Stimulated activated CD4-positive, alpha-beta T cell treated with anti-CD3 and anti-CD28 coated beads, Interleukin-12 subunit alpha, Interleukin-12 subunit beta, amount 100 ng/mL, for 4 hours (primary cell): ENCODE data around the gene C5AR2.
"Not testable (repeated sequence)": the region's sequence is repeated elsewhere in the genome, so short reads cannot be mapped to it uniquely, and the experiment has no call there.

Experiments
- DNase-seq: peaks from one replicate; pipeline ENCODE4 v3.0.0-alpha.2; 2020

C5AR2 gene

DNA sequence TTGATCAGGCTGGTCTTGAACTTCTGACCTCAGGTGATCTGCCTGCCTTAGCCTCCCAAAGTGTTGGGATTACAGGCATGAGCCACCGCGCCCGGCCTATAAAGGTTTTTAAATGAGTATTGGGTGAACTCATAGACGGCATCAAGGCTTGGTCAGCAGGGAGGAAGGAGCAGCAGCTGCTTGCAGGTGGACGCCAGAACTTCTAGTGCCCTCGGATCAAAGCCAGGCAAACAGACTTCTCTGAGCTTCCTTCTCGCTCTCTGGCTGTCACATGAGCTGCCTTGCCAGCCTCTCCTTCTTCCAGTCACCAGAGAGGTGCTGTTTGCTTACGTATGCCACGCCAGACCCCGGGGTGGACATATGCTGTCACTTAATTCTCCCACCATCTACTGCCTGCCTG is 33.5 kb downstream of the C5AR2 start:
- not testable (repeated sequence) for DNase-seq

GRCh38 chr19:47370045-47370611 is 38.2 kb downstream of the C5AR2 start:
- no peak for DNase-seq

DNA sequence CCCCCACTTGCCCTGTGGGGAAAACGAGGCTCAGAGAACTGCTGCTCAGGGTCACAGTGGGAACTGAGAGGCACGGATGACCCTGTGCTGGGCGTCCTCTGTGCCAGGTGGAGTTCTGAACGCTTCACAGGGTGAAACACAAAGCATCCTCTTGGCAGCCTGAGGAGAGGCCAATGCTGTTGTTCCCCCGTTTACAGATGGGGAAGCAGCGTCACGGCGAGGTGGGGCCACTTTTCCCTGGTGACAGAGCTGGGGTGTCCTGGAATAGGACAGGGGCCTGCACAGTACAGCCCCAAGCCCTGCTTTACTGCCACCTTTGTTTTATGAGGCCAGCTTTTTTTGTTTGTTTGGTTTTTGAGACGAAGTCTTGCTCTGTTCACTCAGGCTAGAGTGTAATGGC is 39.3 kb downstream of the C5AR2 start:
- no peak for DNase-seq

- DNase-seq, result no peak
Measured at GRCh38 chr19:47372603-47373002, 40.6 kb downstream of the C5AR2 start.

- DNase-seq, result no peak
Measured at GRCh38 chr19:47373246-47374240, 41.6 kb downstream of the C5AR2 start.

GRCh38 chr19:47374876-47375693 is 43.1 kb downstream of the C5AR2 start:
- DNase-seq, result no peak

DNA sequence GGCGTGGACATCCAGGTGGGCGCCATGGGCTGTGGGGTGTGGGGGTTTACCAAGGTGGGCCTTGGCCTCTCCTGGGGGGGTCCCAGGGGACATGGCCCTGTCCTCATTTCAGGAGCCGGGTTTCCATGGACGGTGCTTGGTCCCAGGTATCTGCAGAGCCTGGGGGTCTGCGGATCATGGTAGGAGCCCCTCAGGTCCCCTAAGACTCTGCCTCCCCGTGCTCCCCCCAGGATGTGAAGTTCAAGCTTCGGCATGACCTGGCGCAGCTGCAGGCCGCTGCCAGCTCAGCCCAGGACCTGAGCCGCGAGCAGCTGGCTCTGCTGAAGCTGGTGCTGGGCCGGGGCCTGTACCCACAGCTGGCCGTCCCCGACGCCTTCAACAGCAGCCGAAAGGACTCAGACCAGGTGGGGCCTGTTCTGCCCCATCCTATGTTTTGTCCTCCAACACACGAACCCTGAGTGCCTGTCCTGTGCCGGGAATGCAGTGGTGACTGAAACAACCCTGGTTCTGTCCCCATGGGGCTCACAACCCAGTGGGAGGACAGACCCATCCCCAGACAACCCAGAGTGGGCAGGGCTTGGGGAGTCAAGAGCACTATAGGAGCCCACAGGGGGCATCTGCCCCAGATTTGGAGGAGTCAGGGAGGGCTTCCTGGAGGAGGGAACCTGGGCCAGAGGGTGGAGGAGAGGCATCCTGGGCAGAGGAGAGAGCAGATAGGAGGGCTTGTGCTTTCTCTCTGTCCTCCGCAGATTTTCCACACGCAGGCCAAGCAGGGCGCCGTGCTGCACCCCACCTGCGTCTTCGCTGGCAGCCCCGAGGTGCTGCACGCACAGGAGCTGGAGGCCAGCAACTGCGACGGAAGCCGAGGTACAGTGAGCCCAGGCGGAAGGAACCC is 44.0 kb downstream of the C5AR2 start:
- no peak for DNase-seq

- DNase-seq, result no peak
Measured at GRCh38 chr19:47376589-47377144, 44.7 kb downstream of the C5AR2 start.

- no peak for DNase-seq
Measured at GRCh38 chr19:47377208-47377701, 45.3 kb downstream of the C5AR2 start.

DNA sequence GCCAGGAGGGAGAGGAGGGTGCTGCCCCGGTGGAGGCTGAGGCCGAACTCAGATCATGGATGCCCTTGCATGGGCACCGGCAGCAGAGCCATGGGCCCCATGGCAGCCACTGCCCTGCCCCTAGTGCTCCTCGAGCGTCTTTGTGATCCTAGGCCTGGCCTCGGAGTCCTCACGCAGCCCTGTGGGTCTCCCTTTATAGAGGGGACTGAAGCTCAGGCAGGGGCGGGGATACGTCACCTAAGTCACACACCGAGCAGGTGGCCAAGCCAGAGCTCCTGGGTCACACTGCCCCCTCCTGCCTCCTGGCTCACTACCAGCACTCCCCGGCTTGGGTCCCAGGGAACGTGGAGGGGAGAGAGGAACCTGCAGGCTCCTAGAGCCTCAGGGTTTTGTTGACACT is 45.8 kb downstream of the C5AR2 start:
- no peak for DNase-seq

- no peak for DNase-seq
Measured at GRCh38 chr19:47378246-47378645, 46.3 kb downstream of the C5AR2 start.

GRCh38 chr19:47379381-47379938 is 47.5 kb downstream of the C5AR2 start:
- DNase-seq, result no peak

GRCh38 chr19:47380559-47380958 is 48.6 kb downstream of the C5AR2 start:
- DNase-seq, result no peak

- no peak for DNase-seq
Measured at GRCh38 chr19:47381121-47381520, 49.1 kb downstream of the C5AR2 start.

DNA sequence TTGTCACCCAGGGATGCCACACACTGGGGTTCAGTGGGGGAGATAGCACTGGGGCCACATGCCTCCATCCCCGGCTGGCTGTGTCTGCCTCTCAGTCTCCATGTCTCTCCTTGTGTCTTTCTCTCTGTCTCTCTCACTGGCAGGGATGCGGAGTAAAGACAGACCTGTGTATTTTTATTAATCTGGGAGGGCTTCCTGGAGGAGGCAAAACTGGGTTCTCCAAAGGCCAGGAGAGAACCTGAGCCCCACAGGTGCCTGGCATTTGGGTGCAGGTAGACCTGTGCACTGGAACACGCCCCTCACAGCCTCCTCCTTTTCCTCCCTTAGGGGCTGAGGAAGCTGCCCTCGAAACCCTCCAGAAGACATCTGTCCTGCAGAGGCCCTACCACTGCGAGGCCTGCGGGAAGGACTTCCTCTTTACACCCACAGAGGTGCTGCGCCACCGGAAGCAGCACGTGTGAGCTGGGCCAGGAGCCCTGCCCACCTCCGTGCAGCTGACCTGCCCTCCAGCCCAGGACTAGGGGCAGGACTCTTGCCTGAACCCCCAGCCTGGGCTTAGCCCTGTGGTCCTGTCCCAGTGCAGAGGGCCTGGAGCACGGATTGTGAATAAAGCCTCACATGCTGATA is 49.8 kb downstream of the C5AR2 start:
- no peak for DNase-seq

DNA sequence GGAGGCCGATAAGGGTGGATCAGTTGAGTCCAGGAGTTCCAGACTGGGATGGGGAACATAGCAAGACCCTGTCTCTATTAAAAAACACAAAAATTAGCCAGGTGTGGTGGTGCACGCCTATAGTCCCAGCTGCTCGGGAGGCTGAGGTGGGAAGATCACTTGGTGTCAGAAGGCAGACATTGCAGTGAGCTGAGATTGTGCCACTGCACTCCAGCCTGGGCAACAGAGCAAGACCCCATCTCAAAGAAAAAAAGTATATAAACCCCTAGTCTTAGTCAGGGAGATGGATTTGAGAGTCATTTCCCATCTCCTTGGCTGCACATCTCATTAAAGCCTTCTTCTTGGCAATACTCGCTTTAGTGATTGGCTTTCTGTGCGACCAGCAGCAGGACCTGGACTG is 51.9 kb downstream of the C5AR2 start:
- not testable (repeated sequence) for DNase-seq

GRCh38 chr19:47384533-47384932 is 52.6 kb downstream of the C5AR2 start:
- DNase-seq, result not testable (repeated sequence)

GRCh38 chr19:47386582-47386981 is 54.6 kb downstream of the C5AR2 start:
- DNase-seq, result not testable (repeated sequence)

DNA sequence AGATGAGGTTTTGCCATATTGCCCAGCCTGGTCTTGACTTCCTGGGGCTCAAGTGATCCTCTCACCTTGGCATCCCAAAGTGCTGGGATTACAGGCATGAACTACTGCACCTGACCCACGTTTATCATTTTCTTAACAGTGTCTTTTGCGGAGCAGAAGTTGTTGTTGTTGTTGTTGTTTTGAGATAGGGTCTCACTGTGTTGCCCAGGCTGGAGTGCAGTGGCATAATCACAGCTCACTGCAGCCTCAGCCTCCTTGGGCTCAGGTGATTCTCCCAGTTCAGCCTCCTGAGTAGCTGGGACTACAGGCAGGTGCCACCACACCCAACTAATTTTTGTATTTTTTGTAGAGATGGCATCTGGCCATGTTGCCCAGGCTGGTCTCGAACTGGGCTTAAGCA is 55.6 kb downstream of the C5AR2 start:
- DNase-seq, result not testable (repeated sequence)

DNA sequence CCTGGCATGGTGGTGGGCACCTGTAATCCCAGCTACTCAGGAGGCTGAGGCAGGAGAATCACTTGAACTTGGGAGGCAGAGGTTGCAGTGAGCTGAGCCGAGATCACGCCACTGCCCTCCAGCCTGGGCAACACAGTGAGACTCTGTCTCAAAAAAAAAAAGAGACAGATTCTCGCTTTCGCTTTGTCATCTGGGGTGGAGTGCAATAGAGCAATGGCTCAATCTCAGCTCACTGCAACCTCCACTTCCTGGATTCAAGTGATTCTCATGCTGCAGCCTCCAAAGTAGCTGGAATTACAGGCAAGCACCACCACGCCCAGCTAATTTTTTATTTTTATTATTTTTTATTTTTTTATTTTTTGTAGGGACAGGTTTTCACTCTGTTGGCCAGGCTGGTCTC is 56.7 kb downstream of the C5AR2 start:
- not testable (repeated sequence) for DNase-seq

GRCh38 chr19:47389150-47389556 is 57.2 kb downstream of the C5AR2 start:
- no peak for DNase-seq
